IMR-90 (cell line): ENCODE measurements around the gene STK17B.

Experiments used
- CEBPB ChIP-seq: IDR thresholded peaks from 2 replicates; pipeline ENCODE4 v1.6.1; 2012; ENCODE audit warnings: low read depth, low read length, improper control_type of control experiment
- FOS ChIP-seq: fragments of 150-350 bp; IDR thresholded peaks from 2 replicates; pipeline ENCODE4 v1.6.1; 2016; ENCODE audit warnings: low read depth, low read length
- MAZ ChIP-seq: IDR thresholded peaks from 2 replicates; pipeline ENCODE4 v1.6.1; 2012; ENCODE audit warnings: low read depth, mild to moderate bottlenecking, low read length, improper control_type of control experiment, moderate library complexity, borderline replicate concordance
- MXI1 ChIP-seq: IDR thresholded peaks from 2 replicates; pipeline ENCODE4 v1.6.1; 2012; ENCODE audit warnings: low read depth, mild to moderate bottlenecking, low read length, moderate library complexity, borderline replicate concordance
- POLR2A ChIP-seq: IDR thresholded peaks from 2 replicates; pipeline ENCODE4 v1.6.1; 2012; ENCODE audit warnings: mild to moderate bottlenecking, low read depth, low read length
- RCOR1 ChIP-seq: IDR thresholded peaks from 2 replicates; pipeline ENCODE4 v1.6.1; 2012; ENCODE audit warnings: mild to moderate bottlenecking, low read length, improper control_type of control experiment; ENCODE audit not compliant: insufficient replicate concordance
- TF ChIP-seq, protein P1 (sequence below): conservative IDR thresholded peaks from 2 replicates; pipeline ENCODE4 v1.5.1; 2012; ENCODE audit warnings: mild to moderate bottlenecking, low read depth, low read length, improper control_type of control experiment
- TF ChIP-seq, protein P2 (sequence below): fragments of 150-350 bp; IDR thresholded peaks from 2 replicates; pipeline ENCODE4 v1.6.1; 2017; ENCODE audit warnings: mild to moderate bottlenecking, antibody characterized with exemption, low read length, low read depth

DNA sequence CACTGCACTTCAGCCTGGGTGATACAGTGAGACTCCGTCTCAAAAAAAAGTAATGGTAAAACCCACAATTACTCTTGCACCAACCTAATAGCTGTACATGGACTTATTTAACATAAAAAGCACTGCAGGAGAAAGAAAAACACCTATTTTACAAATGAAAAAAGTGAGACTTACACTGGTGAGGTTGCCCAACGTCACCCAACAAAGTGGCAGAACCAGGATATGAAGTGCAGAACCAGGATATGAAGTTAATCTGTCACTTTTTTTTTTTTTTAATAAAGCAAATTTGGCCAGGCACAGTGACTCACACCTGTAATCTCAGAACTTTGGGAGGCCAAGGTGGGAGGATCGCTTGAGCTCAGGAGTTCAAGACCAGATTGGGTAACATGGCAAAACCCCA lies 13.5 kb upstream of the STK17B start:
- TF ChIP-seq, protein P1, sequence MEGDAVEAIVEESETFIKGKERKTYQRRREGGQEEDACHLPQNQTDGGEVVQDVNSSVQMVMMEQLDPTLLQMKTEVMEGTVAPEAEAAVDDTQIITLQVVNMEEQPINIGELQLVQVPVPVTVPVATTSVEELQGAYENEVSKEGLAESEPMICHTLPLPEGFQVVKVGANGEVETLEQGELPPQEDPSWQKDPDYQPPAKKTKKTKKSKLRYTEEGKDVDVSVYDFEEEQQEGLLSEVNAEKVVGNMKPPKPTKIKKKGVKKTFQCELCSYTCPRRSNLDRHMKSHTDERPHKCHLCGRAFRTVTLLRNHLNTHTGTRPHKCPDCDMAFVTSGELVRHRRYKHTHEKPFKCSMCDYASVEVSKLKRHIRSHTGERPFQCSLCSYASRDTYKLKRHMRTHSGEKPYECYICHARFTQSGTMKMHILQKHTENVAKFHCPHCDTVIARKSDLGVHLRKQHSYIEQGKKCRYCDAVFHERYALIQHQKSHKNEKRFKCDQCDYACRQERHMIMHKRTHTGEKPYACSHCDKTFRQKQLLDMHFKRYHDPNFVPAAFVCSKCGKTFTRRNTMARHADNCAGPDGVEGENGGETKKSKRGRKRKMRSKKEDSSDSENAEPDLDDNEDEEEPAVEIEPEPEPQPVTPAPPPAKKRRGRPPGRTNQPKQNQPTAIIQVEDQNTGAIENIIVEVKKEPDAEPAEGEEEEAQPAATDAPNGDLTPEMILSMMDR = no peak
- TF ChIP-seq MXI1 (no peak), CEBPB (no peak), POLR2A (no peak), FOS (no peak), MAZ (no peak), RCOR1 (no peak)
- TF ChIP-seq, protein P2, sequence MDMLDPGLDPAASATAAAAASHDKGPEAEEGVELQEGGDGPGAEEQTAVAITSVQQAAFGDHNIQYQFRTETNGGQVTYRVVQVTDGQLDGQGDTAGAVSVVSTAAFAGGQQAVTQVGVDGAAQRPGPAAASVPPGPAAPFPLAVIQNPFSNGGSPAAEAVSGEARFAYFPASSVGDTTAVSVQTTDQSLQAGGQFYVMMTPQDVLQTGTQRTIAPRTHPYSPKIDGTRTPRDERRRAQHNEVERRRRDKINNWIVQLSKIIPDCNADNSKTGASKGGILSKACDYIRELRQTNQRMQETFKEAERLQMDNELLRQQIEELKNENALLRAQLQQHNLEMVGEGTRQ = no peak
